B cell (primary cell): ENCODE measurements around the gene CLEC4D.

ENCODE experiments used
- EZH2 ChIP-seq: IDR thresholded peaks from 2 replicates; pipeline ENCODE4 v1.6.1; 2012; ENCODE audit warnings: borderline replicate concordance, low read depth, mild to moderate bottlenecking, moderate library complexity, low read length; ENCODE audit not compliant: insufficient read depth, poor library complexity, severe bottlenecking
- TF ChIP-seq, protein P1 (sequence below): fragments of 200-600 bp; IDR thresholded peaks from one replicate; pipeline ENCODE4 v1.8.0; 2022; ENCODE audit warnings: antibody characterized with exemption, mild to moderate bottlenecking

DNA sequence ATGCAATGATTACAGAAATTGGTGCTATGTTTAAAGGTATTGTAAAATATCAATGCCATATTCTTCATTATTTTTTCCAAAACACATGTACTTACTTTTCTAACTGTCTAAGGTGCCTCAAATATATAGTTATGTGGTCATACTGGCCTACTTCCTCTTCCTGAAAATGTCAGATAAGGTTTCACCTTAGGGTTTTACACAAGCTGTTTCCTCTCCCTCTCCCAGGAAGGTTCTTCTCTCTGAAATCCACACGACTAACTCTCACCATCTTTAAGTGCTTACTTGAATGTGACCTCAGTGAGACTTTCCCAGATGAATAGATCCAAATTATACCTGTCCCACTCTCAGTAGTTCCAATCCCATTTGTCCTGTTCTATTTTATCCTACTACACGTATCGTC lies 11.6 kb upstream of the CLEC4D start:
- TF ChIP-seq, protein P1, sequence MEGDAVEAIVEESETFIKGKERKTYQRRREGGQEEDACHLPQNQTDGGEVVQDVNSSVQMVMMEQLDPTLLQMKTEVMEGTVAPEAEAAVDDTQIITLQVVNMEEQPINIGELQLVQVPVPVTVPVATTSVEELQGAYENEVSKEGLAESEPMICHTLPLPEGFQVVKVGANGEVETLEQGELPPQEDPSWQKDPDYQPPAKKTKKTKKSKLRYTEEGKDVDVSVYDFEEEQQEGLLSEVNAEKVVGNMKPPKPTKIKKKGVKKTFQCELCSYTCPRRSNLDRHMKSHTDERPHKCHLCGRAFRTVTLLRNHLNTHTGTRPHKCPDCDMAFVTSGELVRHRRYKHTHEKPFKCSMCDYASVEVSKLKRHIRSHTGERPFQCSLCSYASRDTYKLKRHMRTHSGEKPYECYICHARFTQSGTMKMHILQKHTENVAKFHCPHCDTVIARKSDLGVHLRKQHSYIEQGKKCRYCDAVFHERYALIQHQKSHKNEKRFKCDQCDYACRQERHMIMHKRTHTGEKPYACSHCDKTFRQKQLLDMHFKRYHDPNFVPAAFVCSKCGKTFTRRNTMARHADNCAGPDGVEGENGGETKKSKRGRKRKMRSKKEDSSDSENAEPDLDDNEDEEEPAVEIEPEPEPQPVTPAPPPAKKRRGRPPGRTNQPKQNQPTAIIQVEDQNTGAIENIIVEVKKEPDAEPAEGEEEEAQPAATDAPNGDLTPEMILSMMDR: no peak
- no peak for TF ChIP-seq EZH2
